ENCODE measurements around the gene FRMD4A.

Gene FRMD4A

GRCh38 chr10:14171336-14171735 lies 159.4 kb downstream of the FRMD4A start:
- H3K4me1 ChIP-seq (ENCODE audit: insufficient read depth, low read length): no peaks in the 10 kb centered on the region
- peaks cover 26% of the 10 kb centered on the region for H3K27me3 ChIP-seq (ENCODE audit: insufficient read depth, low read length, poor library complexity)
- no peak overlapping the region for H3K9ac ChIP-seq (ENCODE audit: low read depth, low read length)
- H3K4me3 ChIP-seq (ENCODE audit: low read depth in 1 of 2, low read length in 2 of 2): no peak overlapping the region
- no peaks in the 10 kb centered on the region for H3K9me3 ChIP-seq (ENCODE audit: insufficient read depth, low read length, severe bottlenecking)
- H3K27ac ChIP-seq (ENCODE audit: low read length): no peak overlapping the region
- no peak overlapping the region for H3K4me2 ChIP-seq (ENCODE audit: insufficient read depth, low read length)
- no peaks in the 10 kb centered on the region for H3K36me3 ChIP-seq (ENCODE audit: insufficient read depth, low read length)
- TF ChIP-seq CTCF (IDR thresholded peaks at IDR 0.05; ENCODE audit: borderline replicate concordance, extremely low read depth, low read length, poor library complexity, severe bottlenecking): no peak
- no peak for TF ChIP-seq EZH2 (IDR thresholded peaks at IDR 0.05; ENCODE audit: borderline replicate concordance, low read depth, low read length, severe bottlenecking)
- H4K20me1 ChIP-seq (ENCODE audit: insufficient read depth, low read length): no peaks in the 10 kb centered on the region
- H3K79me2 ChIP-seq (ENCODE audit: insufficient read depth, low read length): no peaks in the 10 kb centered on the region
- DNase-seq: no peak
- H2AFZ ChIP-seq (ENCODE audit: low read depth, low read length): no peak overlapping the region
- ATAC-seq (ENCODE audit: insufficient read depth, low read depth): no peak

DNA sequence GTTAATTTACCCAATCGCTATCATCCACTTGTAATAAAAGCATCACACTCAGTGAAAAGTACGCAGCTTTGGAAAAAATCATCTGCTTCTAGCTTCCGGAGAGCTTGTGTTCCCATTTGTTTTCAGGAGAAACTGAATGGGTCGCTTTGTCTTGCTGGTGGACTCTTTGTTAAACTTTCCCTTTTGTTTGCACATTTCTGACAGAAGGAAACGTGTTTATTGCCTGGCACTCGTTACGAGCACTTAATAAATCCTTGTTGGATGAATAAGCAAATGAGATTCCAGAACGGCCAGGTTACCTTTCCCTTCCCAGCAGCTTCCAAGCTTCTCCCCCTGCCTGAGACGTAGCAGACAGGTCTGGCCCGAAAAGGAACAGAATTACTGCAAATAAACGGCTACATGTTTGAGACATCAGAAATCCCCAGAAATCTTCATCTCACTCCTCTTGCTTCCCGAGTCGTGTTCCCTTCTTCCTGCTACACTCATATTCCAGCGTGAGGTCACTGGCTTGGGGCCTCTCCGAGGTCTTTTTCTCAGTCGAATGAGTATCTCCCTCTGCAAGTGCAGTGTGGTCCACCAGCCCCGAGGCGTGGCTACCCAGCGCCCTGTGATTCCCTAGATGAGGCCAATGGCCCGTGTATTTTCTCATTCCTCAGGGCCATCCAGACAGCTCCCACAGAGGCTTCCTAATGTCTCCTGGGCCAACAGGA lies 167.2 kb downstream of the FRMD4A start:
- Histone ChIP-seq H3K4me3 (ENCODE audit: low read depth in 1 of 2, low read length in 2 of 2) (no peak overlapping the region), H3K27ac (ENCODE audit: low read length) (no peak overlapping the region), H3K79me2 (ENCODE audit: insufficient read depth, low read length) (no peaks in the 10 kb centered on the region), H3K9ac (ENCODE audit: low read depth, low read length) (no peak overlapping the region), H3K27me3 (ENCODE audit: insufficient read depth, low read length, poor library complexity) (peaks cover 6% of the 10 kb centered on the region), H3K36me3 (ENCODE audit: insufficient read depth, low read length) (no peaks in the 10 kb centered on the region), H3K4me1 (ENCODE audit: insufficient read depth, low read length) (no peaks in the 10 kb centered on the region), H3K4me2 (ENCODE audit: insufficient read depth, low read length) (no peak overlapping the region), H4K20me1 (ENCODE audit: insufficient read depth, low read length) (no peaks in the 10 kb centered on the region), H3K9me3 (ENCODE audit: insufficient read depth, low read length, severe bottlenecking) (no peaks in the 10 kb centered on the region), H2AFZ (ENCODE audit: low read depth, low read length) (no peak overlapping the region)
- no peak for DNase-seq
- no peak for TF ChIP-seq EZH2 (IDR thresholded peaks at IDR 0.05; ENCODE audit: borderline replicate concordance, low read depth, low read length, severe bottlenecking)
- TF ChIP-seq CTCF (IDR thresholded peaks at IDR 0.05; ENCODE audit: borderline replicate concordance, extremely low read depth, low read length, poor library complexity, severe bottlenecking): no peak
- ATAC-seq (ENCODE audit: insufficient read depth, low read depth): no peak

DNA sequence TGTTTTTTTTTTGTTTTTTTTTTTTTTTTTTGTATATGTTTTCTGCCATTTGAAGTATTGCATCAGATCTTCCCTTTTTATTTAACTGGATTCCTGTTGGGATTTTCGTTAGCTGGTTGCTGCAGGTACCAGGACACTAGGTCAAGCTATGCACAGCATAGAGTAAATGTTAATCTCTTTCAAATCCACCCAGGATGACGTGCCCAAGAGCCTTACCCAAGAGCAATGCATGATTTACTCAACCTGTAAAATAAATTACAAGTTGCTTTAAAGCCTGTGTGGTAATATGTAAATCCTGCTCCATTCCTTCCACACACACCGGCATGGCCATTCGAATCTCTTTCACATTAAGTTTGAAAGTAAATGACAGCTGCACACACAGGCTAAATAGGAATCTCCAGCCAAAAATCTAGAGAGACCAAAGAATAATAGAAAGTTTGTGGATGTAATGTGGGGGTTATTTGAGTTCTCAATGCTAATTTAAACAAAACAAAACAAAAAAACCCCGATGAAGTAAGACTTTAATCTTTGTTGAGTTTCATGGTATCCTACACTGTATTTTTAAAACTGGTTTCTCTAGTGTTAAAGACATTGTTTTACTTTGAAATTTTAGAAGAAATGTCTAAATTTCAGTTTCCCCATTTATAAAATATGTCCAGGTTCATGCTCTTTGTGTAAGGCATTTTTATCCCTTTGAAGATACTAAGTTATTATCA lies 167.9 kb downstream of the FRMD4A start:
- no peaks in the 10 kb centered on the region for H3K79me2 ChIP-seq (ENCODE audit: insufficient read depth, low read length)
- no peak for ATAC-seq (ENCODE audit: insufficient read depth, low read depth)
- H2AFZ ChIP-seq (ENCODE audit: low read depth, low read length): no peak overlapping the region
- peaks cover 5% of the 10 kb centered on the region for H3K27me3 ChIP-seq (ENCODE audit: insufficient read depth, low read length, poor library complexity)
- no peaks in the 10 kb centered on the region for H3K4me1 ChIP-seq (ENCODE audit: insufficient read depth, low read length)
- H3K4me3 ChIP-seq (ENCODE audit: low read depth in 1 of 2, low read length in 2 of 2): no peak overlapping the region
- no peak for DNase-seq
- no peak overlapping the region for H3K4me2 ChIP-seq (ENCODE audit: insufficient read depth, low read length)
- no peak for TF ChIP-seq EZH2 (IDR thresholded peaks at IDR 0.05; ENCODE audit: borderline replicate concordance, low read depth, low read length, severe bottlenecking)
- no peak overlapping the region for H3K9ac ChIP-seq (ENCODE audit: low read depth, low read length)
- H3K27ac ChIP-seq (ENCODE audit: low read length): no peak overlapping the region
- no peaks in the 10 kb centered on the region for H3K36me3 ChIP-seq (ENCODE audit: insufficient read depth, low read length)
- H3K9me3 ChIP-seq (ENCODE audit: insufficient read depth, low read length, severe bottlenecking): no peaks in the 10 kb centered on the region
- no peaks in the 10 kb centered on the region for H4K20me1 ChIP-seq (ENCODE audit: insufficient read depth, low read length)

GRCh38 chr10:14162061-14162460 lies 168.7 kb downstream of the FRMD4A start:
- ATAC-seq (ENCODE audit: insufficient read depth, low read depth): no peak
- TF ChIP-seq EZH2 (IDR thresholded peaks at IDR 0.05; ENCODE audit: borderline replicate concordance, low read depth, low read length, severe bottlenecking) (no peak), CTCF (IDR thresholded peaks at IDR 0.05; ENCODE audit: borderline replicate concordance, extremely low read depth, low read length, poor library complexity, severe bottlenecking) (no peak)
- Histone ChIP-seq H2AFZ (ENCODE audit: low read depth, low read length) (no peak overlapping the region), H3K9ac (ENCODE audit: low read depth, low read length) (no peak overlapping the region), H3K27me3 (ENCODE audit: insufficient read depth, low read length, poor library complexity) (peaks cover 5% of the 10 kb centered on the region), H3K27ac (ENCODE audit: low read length) (no peak overlapping the region), H3K4me1 (ENCODE audit: insufficient read depth, low read length) (no peaks in the 10 kb centered on the region), H4K20me1 (ENCODE audit: insufficient read depth, low read length) (no peaks in the 10 kb centered on the region), H3K4me3 (ENCODE audit: low read depth in 1 of 2, low read length in 2 of 2) (no peak overlapping the region), H3K36me3 (ENCODE audit: insufficient read depth, low read length) (no peaks in the 10 kb centered on the region), H3K9me3 (ENCODE audit: insufficient read depth, low read length, severe bottlenecking) (no peaks in the 10 kb centered on the region), H3K4me2 (ENCODE audit: insufficient read depth, low read length) (no peak overlapping the region), H3K79me2 (ENCODE audit: insufficient read depth, low read length) (no peaks in the 10 kb centered on the region)
- DNase-seq: no peak
